HepG2 (cell line): Measurements from ENCODE around the gene ATE1. TPM values are rescaled to one million over a fixed set of nuclear protein-coding genes. Genes with fewer than 3 reads are reported as not detected.

ENCODE experiments used
- AHDC1 ChIP-seq: sonication (generic); formaldehyde crosslinking; IDR thresholded peaks from 2 replicates; pipeline ENCODE4 v1.5.1; 2020; ENCODE audit warnings: mild to moderate bottlenecking, missing genetic modification reagents, borderline replicate concordance
- BRCA1 ChIP-seq: sonication (generic); formaldehyde crosslinking; IDR thresholded peaks from 2 replicates; pipeline ENCODE4 v1.4.0; 2020; ENCODE audit warnings: missing genetic modification reagents
- CAMTA2 ChIP-seq: sonication (generic); formaldehyde crosslinking; IDR thresholded peaks from 2 replicates; pipeline ENCODE4 v1.4.0; 2020; ENCODE audit warnings: mild to moderate bottlenecking, missing genetic modification reagents, borderline replicate concordance
- CHD4 ChIP-seq: fragments of 200-600 bp; sonication (generic); IDR thresholded peaks from 2 replicates; pipeline ENCODE4 v1.7.0; 2017; ENCODE audit warnings: mild to moderate bottlenecking, low read length, borderline replicate concordance
- FOSL1 ChIP-seq: sonication (generic); formaldehyde crosslinking; IDR thresholded peaks from 2 replicates; pipeline ENCODE4 v1.9.0; 2021; ENCODE audit warnings: missing genetic modification reagents, borderline replicate concordance
- HOXD1 ChIP-seq: sonication (generic); formaldehyde crosslinking; IDR thresholded peaks from 2 replicates; pipeline ENCODE4 v1.5.0; 2020; ENCODE audit warnings: missing genetic modification reagents
- ISX ChIP-seq: sonication (generic); formaldehyde crosslinking; conservative IDR thresholded peaks from 2 replicates; pipeline ENCODE4 v1.5.0; 2020; ENCODE audit warnings: missing genetic modification reagents
- KLF13 ChIP-seq: sonication (generic); formaldehyde crosslinking; IDR thresholded peaks from 2 replicates; pipeline ENCODE4 v1.4.0; 2020; ENCODE audit warnings: mild to moderate bottlenecking, missing genetic modification reagents
- MTF2 ChIP-seq: sonication (generic); formaldehyde crosslinking; IDR thresholded peaks from 2 replicates; pipeline ENCODE4 v1.5.0; 2020; ENCODE audit warnings: missing genetic modification reagents, borderline replicate concordance
- NFIC ChIP-seq: IDR thresholded peaks from 2 replicates; pipeline ENCODE4 v1.6.1; 2012; ENCODE audit warnings: mild to moderate bottlenecking, low read length, inconsistent platforms
- NFKB2 ChIP-seq: sonication (generic); formaldehyde crosslinking; IDR thresholded peaks from 2 replicates; pipeline ENCODE4 v1.4.0; 2020; ENCODE audit warnings: missing genetic modification reagents, borderline replicate concordance
- NR2F2 ChIP-seq: IDR thresholded peaks from 2 replicates; pipeline ENCODE4 v1.6.1; 2012; ENCODE audit warnings: low read depth, inconsistent platforms, borderline replicate concordance
- PHB2 ChIP-seq: fragments of 450-650 bp; IDR thresholded peaks from 2 replicates; pipeline ENCODE4 v1.6.1; 2018; ENCODE audit not compliant: partially characterized antibody
- POGZ ChIP-seq: sonication (generic); formaldehyde crosslinking; IDR thresholded peaks from 2 replicates; pipeline ENCODE4 v1.4.0; 2020; ENCODE audit warnings: mild to moderate bottlenecking, missing genetic modification reagents
- SMARCE1 ChIP-seq: fragments of 450-650 bp; IDR thresholded peaks from 2 replicates; pipeline ENCODE4 v1.6.1; 2017; ENCODE audit warnings: borderline replicate concordance
- SOX5 ChIP-seq: IDR thresholded peaks from 2 replicates; pipeline ENCODE4 v1.6.1; 2016; ENCODE audit warnings: borderline replicate concordance
- SPEN ChIP-seq: sonication (generic); formaldehyde crosslinking; IDR thresholded peaks from 2 replicates; pipeline ENCODE4 v1.5.1; 2020; ENCODE audit warnings: low read depth, mild to moderate bottlenecking, missing genetic modification reagents
- ZFP41 ChIP-seq: sonication (generic); formaldehyde crosslinking; IDR thresholded peaks from 2 replicates; pipeline ENCODE4 v1.4.0; 2020; ENCODE audit warnings: mild to moderate bottlenecking, missing genetic modification reagents, borderline replicate concordance
- ZNF121 ChIP-seq: sonication (generic); formaldehyde crosslinking; IDR thresholded peaks from 2 replicates; pipeline ENCODE4 v1.5.0; 2020; ENCODE audit warnings: mild to moderate bottlenecking, missing genetic modification reagents
- ZNF124 ChIP-seq: sonication (generic); formaldehyde crosslinking; IDR thresholded peaks from 2 replicates; pipeline ENCODE4 v1.4.0; 2020; ENCODE audit warnings: missing genetic modification reagents
- ZNF33B ChIP-seq: sonication (generic); formaldehyde crosslinking; IDR thresholded peaks from 2 replicates; pipeline ENCODE4 v1.5.1; 2020; ENCODE audit warnings: mild to moderate bottlenecking, missing genetic modification reagents
- ZNF496 ChIP-seq: sonication (generic); formaldehyde crosslinking; IDR thresholded peaks from 2 replicates; pipeline ENCODE4 v1.8.1; 2023; ENCODE audit warnings: mild to moderate bottlenecking, moderate library complexity, missing genetic modification reagents; ENCODE audit not compliant: insufficient replicate concordance
- ZNF891 ChIP-seq: sonication (generic); formaldehyde crosslinking; IDR thresholded peaks from 2 replicates; pipeline ENCODE4 v1.5.0; 2020; ENCODE audit warnings: mild to moderate bottlenecking, missing genetic modification reagents
- polyA plus RNA-seq, 8 experiments: library from polyadenylated mRNA; depleted of rRNA in 3 of 8; stranded (reverse) in 7 of 8; unstranded in 1 of 8; fragments of >200 nt; fragmentation: Illumina TruSeq in 4 of 8; extraction: Trizol in 4 of 8; gene quantifications; 2 replicates each; pipeline versions ENCODE4 v1.2.1 to v1.2.3, GENCODE V29; 2011 to 2016; ENCODE audit warnings: low read depth in 4 of 8, missing spikeins in 1 of 8, mixed read lengths in 1 of 8; ENCODE audit not compliant: insufficient read depth in 1 of 8
- total RNA-seq, 5 experiments: library from RNA; depleted of rRNA; stranded (reverse); fragments of >200 nt; fragmentation: Illumina TruSeq; extraction: Trizol; gene quantifications; 2 replicates each; pipeline ENCODE4 v1.2.3, GENCODE V29; 2016; ENCODE audit warnings: low read depth in 1 of 5
- TF ChIP-seq, protein P1 (sequence below): sonication (generic); formaldehyde crosslinking; IDR thresholded peaks from 2 replicates; pipeline ENCODE4 v1.5.1; 2020; ENCODE audit warnings: mild to moderate bottlenecking, missing genetic modification reagents, moderate library complexity

The ATE1 gene
- total and polyA plus RNA-seq, 2 of the 13 experiments (the other 11 are each of a cell fraction or from before 2014, with no cell fraction given), result 17.5 to 42.2 TPM

GRCh38 chr10:121927841-121928527 is at the start of gene ATE1 (continued):
- TF ChIP-seq AHDC1 (CRISPR knock-in tag), result 0 out of 2 replicates have a peak, but pooled peaks have one; percentile 37
- TF ChIP-seq SOX5 (CRISPR knock-in tag), result no peak; the same call in 1 of the 2 replicates
- 0 out of 2 replicates have a peak, but pooled peaks have one; percentile 60 for TF ChIP-seq KLF13 (CRISPR knock-in tag)
- TF ChIP-seq BRCA1, result no peak
- no peak for TF ChIP-seq PHB2
- no peak; the same call in 1 of the 2 replicates for TF ChIP-seq ISX
- TF ChIP-seq NFIC, result no peak
- peak; percentile 30; the same call in 1 of the 2 replicates for TF ChIP-seq SPEN
- TF ChIP-seq ZNF33B, result 0 out of 2 replicates have a peak, but pooled peaks have one; percentile 38
- no peak for TF ChIP-seq POGZ (CRISPR knock-in tag)
- TF ChIP-seq ZNF496 (CRISPR knock-in tag), result no peak
- TF ChIP-seq NFKB2 (CRISPR knock-in tag), result peak; percentile 92; the same call in 1 of the 2 replicates
- 0 out of 2 replicates have a peak, but pooled peaks have one; percentile 17 for TF ChIP-seq HOXD1 (CRISPR knock-in tag)
- no peak for TF ChIP-seq SMARCE1
- TF ChIP-seq NR2F2, result no peak
- no peak for TF ChIP-seq CAMTA2 (CRISPR knock-in tag)
- peak; percentile 88 for TF ChIP-seq ZNF891 (CRISPR knock-in tag)
- TF ChIP-seq, protein P1, sequence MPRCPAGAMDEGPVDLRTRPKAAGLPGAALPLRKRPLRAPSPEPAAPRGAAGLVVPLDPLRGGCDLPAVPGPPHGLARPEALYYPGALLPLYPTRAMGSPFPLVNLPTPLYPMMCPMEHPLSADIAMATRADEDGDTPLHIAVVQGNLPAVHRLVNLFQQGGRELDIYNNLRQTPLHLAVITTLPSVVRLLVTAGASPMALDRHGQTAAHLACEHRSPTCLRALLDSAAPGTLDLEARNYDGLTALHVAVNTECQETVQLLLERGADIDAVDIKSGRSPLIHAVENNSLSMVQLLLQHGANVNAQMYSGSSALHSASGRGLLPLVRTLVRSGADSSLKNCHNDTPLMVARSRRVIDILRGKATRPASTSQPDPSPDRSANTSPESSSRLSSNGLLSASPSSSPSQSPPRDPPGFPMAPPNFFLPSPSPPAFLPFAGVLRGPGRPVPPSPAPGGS, result peak; percentile 74; the same call in 1 of the 2 replicates
- no peak for TF ChIP-seq FOSL1
- TF ChIP-seq ZFP41 (CRISPR knock-in tag), result peak; percentile 59; the same call in 1 of the 2 replicates
- no peak for TF ChIP-seq ZNF124
- TF ChIP-seq CHD4, result no peak
- TF ChIP-seq ZNF121 (CRISPR knock-in tag), result 0 out of 2 replicates have a peak, but pooled peaks have one; percentile 26
- no peak for TF ChIP-seq MTF2 (CRISPR knock-in tag)
